ENCODE measurements around the gene ALOXE3.

ALOXE3 gene

DNA sequence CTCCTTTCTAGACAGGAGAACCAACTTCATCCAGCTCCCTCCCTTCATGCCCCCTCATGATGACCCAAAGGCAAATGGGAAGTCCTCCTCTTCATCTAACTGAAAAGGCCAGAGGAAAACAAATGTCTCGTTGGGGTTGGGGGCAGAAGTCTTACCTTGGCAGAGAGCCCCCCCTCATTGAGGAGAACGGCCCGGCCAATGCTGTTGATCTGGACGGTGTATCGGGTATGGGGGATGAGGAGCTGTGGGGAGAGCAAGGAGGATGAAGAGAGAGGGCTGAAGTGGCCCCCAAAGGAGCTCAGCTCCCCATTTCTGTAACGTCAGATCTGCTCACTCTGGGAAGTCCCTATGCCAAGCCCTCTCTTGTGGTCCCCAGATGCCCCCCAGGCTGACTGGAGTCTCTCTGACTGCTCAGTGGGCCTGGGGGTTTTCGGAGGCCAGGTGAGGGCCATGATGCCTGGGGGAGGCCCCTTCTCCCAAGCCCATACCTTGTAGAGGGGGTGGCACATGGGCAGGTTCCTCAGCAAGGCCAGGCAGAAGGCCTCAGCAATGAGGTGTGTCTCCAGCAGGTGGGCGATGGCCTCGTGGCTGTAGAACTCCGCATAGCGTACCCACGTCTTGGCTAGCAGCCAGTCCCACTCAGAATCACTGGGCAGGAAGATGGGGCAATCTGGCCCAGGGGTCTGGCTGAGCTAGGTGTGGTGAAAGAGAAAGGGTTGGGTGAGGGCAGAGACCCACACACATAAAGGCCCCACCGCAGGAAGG lies 41.6 kb downstream of the ALOXE3 start:
- DNase-seq (ENCODE audit: extremely low spot score): no peak
- ChIA-PET POLR2A (no interaction called here), CTCF (interaction anchor here (0.7 to 13.8 kb wide), 8 partner anchors 12 to 88 kb away, joined by 3 to 299 read pairs (median 40); partner anchors contain the start of genes ALOX12B and ALOXE3)
- TF ChIP-seq, protein P1, sequence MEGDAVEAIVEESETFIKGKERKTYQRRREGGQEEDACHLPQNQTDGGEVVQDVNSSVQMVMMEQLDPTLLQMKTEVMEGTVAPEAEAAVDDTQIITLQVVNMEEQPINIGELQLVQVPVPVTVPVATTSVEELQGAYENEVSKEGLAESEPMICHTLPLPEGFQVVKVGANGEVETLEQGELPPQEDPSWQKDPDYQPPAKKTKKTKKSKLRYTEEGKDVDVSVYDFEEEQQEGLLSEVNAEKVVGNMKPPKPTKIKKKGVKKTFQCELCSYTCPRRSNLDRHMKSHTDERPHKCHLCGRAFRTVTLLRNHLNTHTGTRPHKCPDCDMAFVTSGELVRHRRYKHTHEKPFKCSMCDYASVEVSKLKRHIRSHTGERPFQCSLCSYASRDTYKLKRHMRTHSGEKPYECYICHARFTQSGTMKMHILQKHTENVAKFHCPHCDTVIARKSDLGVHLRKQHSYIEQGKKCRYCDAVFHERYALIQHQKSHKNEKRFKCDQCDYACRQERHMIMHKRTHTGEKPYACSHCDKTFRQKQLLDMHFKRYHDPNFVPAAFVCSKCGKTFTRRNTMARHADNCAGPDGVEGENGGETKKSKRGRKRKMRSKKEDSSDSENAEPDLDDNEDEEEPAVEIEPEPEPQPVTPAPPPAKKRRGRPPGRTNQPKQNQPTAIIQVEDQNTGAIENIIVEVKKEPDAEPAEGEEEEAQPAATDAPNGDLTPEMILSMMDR (IDR thresholded peaks at IDR 0.05; ENCODE audit: control extremely low read depth, extremely low read depth, low read depth, missing control alignments): no peak

DNA sequence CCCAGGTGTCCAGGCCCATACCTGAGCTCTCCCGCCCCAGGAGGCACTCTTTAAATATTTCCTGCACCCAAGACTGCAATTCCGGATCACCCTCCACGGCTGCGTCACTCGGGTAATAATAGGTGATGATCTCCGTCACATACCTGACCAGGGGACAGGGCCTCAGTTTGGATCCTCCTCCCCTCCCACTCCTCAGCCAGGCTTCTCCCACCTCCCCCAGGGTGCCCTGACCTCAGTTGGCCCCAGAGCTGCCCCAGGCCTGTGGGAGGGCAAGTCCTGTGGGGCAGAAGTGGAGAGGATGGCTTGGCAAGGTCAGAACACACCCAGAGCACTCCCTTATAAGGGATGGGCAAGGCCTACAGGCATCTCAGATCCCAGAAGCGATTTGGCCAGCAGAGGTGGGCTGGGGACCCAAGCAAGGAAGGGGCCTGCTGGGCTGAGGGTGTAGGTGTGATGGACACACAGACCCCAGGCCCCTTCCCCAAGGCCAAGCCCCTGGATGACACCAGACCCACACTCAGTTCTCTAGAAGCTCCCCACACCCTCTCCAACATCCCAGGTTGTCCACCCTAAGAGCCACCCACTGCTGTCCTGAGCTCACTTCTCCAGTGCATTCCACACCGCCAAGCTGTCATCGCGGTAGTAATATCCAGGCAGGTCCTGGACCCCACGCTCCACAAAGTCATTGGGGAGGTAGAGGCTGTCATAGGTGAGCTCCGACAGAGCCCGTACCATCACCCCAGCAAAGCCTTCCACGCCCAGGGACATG lies 42.6 kb downstream of the ALOXE3 start:
- TF ChIP-seq, protein P1 (IDR thresholded peaks at IDR 0.05; ENCODE audit: control extremely low read depth, extremely low read depth, low read depth, missing control alignments): no peak
- CTCF ChIA-PET: interaction anchor here (1.1 to 13.8 kb wide), 7 partner anchors 13 to 86 kb away, joined by 3 to 299 read pairs (median 76); partner anchors contain the start of genes ALOX12B and ALOXE3
- no peak for DNase-seq (ENCODE audit: extremely low spot score)
- POLR2A ChIA-PET: no interaction called here

DNA sequence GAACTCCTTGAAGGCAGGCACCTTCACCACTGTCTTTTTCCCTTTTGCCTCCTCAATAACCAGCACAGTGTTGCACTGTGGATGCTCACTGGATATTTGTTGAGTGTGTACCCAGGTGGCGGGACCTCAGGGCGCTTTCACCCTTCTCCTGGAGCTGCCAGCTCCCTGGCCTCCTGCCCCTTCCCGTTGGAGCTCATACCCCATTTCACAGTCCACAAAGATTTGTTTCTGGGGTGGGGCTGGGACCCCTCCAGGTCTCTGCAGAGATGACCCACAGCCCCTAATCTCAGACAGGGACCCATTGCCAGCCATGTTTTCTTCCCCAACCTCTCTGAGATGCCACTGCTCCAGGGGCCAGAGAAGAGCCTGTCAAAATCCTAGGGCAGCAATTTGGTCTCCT lies 43.2 kb downstream of the ALOXE3 start:
- TF ChIP-seq, protein P1 (IDR thresholded peaks at IDR 0.05; ENCODE audit: control extremely low read depth, extremely low read depth, low read depth, missing control alignments): no peak
- no peak for DNase-seq (ENCODE audit: extremely low spot score)
- POLR2A ChIA-PET: no interaction called here
- CTCF ChIA-PET: interaction anchor here (1.2 to 13.8 kb wide), 16 partner anchors 13 to 331 kb away, joined by 4 to 299 read pairs (median 9); partner anchors contain the start of genes ALOX12B, ALOXE3 and SLC25A35

DNA sequence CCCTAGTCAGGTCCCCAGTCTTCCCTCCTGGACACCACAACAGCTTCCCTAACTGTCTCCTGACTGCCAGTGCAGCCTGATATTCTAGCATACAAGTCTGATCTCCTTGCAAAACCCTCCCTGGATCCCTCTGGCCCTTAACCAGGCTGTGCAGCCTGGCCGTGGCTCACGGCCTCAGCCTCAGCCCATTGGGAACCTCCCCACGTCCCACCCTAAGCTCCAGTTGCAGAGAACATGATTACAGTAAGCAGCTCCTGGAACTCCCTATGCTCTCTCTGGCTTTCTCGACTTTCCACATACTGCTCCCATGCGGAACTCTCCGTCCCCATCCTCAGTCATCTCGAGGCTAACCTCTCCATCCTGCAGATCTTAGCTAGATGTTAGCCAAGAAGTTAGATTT lies 43.8 kb downstream of the ALOXE3 start:
- DNase-seq (ENCODE audit: extremely low spot score): no peak
- CTCF ChIA-PET: interaction anchor here (0.7 to 13.8 kb wide), 23 partner anchors 14 to 671 kb away, joined by 3 to 299 read pairs (median 6); partner anchors contain the start of genes ALOX12B, ALOXE3, CNTROB and SLC25A35
- TF ChIP-seq, protein P1 (IDR thresholded peaks at IDR 0.05; ENCODE audit: control extremely low read depth, extremely low read depth, low read depth, missing control alignments): no peak
- POLR2A ChIA-PET: interaction anchor here (0.6 to 1.4 kb wide), 2 partner anchors 97 to 99 kb away, joined by 3 to 4 read pairs; no protein-coding TSS in a partner anchor

DNA sequence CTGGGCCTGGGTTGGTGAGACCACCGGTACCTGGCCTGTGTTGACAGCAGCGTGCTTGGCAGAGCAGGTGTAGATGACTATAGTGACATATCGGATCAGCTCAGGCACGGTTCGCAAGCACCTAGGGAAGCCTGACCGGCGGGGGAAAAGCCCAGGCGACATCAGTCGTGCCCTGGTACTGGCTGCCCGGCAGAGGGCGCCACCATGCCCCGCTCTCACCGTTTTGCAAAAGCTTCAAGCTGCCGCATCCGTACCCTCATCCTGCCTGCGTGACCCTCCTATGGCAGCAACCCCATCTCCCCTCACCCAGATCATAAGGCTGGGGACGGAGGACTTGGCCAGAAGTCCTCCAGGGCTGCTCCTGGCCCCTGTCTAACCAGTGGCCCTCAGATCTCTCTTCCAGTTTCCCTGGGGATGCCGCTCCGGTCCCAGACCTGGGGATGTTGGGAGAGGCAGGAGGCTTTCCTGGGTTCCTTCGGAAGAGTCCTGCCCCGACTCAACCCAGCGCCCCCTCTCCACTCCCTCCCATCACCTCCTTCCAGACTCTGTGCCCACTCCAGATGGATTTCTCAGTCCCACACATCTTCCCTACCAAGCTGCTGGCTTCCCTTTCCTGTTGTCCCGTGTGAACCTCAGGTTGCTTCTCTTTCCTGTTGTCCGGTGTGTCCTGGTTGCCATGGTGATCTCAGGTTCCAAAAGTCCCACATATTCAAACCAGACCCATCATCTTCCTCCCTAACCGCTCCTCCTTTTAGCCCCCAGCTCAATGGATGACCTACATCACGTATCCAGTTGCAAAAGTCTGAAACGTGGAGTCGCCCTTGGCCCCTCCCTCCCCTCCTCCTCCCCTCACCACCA lies 44.5 kb downstream of the ALOXE3 start:
- peak; percentile 90 for DNase-seq (ENCODE audit: extremely low spot score)
- TF ChIP-seq, protein P1 (IDR thresholded peaks at IDR 0.05; ENCODE audit: control extremely low read depth, extremely low read depth, low read depth, missing control alignments): peak; percentile 93
- POLR2A ChIA-PET: interaction anchor here (0.6 to 1.4 kb wide), 2 partner anchors 97 to 99 kb away, joined by 3 to 4 read pairs; no protein-coding TSS in a partner anchor
- CTCF ChIA-PET: interaction anchor here (0.6 to 13.8 kb wide), 36 partner anchors 13 to 672 kb away, joined by 3 to 299 read pairs (median 4); partner anchors contain the start of genes ALOX12B, ALOXE3, CNTROB and GUCY2D
